NCI-H1105 treated with DMSO at 0.1 percent for 48 hours (cell line): ENCODE measurements around the gene MYO16.

Source experiments
- DNase-seq: peaks from one replicate; lab custom pipeline; 2025; lab: John Stamatoyannopoulos, UW

Gene MYO16

DNA sequence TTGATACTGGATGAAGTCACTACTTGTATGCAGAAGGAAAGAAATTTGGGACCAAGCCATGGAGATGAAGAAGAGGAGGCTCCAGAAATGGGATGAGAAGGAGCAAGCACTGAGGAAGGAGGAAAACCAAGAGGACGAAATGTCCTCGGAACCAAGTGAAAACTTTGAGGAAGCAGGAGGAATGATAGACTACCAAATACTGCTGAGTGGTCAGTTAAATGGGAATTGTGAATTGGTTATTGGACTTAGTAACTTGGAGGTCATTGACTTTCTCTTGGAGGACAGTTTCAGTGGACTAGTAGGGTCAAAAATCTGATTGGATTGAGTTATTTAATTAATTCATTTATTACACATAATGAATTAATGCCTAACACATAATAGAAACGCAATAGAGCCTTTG lies 167.9 kb downstream of the MYO16 start:
- DNase-seq = no peak

DNA sequence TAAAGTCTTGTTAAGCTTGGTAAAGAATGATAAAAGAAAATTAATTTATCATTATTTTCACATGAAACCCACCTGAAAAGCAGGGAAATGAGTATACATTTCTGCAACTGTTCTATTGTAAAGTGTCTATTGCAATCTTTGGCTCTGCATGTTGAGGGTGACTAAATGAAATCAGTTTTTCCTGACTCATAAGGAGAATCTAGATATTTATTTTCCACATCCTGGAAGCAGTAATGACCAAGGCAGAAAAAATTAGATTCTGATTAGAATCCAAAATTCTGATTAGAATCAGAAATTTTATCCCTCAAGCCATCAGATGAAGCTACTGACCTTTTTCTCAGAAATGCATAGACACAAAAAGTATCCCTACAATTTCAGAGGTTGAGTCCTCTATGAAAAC lies 178.4 kb downstream of the MYO16 start:
- DNase-seq = no peak

DNA sequence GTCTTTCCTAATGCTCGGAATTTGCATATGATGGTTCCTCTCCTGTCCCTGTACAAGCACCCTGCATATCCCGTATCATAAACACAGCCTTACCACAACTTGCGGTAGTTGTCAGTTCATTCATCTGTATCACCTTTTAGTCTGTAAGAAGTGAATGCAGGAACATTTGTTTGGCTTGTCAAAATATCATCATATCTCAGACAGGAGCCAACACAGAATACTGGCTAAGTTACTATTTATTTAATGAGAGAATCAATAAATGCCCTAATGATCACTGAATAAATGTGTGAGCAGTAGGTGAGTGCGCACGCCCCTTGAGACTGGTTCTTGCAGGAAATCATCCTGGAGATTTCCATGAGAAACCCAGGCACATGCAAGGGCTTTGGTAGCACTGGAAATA lies 182.8 kb downstream of the MYO16 start:
- DNase-seq = no peak

DNA sequence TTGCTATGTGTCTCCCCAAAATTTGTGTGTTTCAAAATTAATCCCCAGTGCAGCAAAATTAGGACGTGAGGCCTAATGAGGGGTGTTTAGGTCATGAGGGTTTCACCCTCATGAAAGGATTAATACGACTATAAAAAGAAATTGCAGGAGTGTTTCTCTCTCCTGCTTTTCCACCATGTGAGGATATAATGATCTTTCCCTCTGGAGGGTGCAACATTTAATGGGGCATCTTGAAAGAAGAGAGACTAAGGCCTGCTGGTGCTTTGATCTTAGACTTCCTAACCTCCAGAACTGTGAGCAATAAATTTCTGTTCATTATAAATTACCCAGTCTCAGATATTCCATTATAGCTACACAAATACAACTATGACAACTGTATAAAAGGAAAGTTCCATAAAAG lies 183.2 kb downstream of the MYO16 start:
- no peak for DNase-seq

DNA sequence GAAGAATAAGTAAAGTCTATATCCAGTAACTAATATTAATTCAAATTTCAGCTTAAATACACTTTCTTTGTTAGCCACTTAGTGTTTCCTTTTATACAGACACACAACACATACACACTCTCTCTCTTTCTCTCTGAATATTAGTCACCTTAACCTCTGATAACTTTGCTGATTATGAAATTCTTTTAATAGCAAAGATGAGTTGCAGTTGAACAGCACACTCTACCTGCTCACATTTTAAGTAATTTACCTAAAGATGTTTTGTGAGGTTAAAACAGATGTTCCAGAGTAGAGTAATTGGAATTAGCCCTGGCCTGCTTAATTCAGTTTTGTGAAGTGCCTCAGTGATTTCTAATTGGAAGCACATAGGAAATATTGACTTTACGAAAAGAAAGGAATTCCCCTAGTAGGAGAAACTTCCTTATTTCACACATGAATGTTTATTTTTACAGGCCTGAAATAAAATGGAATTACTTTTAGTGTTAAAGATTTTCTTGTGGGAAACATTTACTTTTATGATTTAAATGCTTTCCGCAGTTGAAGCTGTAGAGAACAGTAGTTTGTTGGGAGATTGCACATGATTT lies 184.3 kb downstream of the MYO16 start:
- DNase-seq = no peak

DNA sequence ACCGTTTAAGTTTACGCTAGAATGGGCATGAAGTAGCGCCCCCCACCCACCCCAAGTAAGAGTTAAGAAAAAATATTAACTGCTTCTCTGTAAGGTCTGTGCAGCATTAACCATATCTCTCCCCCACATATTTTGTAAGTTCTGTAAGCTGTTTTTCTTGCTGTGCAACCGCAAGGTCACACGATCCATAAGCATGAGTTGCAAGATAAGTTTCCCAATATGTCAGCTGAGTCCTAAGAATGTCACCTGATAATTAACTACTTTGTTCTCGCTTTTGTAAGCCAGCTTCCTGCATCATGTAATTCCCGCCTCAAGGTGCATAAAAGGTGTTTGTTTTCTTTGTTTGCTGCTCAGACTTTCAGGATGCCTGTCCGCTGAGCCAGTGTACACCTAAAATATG lies 187.0 kb downstream of the MYO16 start:
- DNase-seq = no peak

DNA sequence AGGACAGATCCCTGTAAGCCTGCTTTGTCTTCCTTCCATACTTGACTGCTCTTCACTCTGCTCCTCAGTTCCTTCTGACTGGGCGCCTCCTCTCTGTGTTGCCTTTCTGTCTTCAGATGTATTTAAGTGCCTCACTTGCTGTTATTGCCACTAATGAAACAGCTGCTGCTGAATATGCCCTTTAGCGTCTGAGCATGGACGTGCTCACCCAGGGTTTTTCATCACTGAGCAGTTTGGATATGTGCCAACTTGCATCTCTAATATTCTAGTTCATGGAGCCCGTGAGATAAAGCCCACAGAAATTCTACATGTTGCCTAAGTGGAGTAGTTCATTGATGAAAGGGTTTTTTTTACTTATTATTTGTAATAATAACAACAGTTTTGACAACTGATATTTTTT lies 198.2 kb downstream of the MYO16 start:
- peak; percentile 95 for DNase-seq

DNA sequence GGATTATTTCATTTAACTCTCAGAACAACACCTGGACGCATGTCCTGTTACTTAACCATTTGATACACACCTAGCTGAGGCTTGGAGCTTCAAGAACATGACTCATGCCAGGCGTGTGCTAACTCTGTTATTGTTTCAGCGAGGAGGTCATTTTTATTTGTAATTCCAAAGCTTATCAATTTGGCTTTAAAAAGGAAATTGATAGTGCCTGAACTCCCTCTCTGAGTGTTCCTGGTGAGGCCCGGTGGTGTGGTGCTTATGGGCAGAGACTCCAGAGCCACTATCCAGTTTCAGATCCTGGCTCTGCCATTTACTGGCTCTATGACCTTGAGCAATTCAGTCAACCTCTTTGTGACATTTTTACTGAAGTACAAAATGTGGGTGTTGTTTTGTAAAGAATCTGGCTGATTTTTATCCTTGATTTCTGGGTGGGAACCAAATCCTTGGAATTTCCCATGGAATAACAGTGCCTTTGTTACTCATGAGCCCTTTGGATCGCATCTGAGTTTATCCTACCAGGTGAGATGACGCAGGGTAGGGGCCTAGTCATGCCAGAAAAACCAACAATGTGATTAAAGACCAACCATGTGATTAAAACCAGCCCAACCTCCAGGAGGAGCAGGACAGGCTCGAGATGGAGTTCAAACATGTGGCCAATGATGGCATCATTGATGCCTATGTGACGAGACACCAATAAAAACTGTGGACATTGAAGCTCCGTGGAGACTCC lies 198.8 kb downstream of the MYO16 start:
- no peak for DNase-seq

DNA sequence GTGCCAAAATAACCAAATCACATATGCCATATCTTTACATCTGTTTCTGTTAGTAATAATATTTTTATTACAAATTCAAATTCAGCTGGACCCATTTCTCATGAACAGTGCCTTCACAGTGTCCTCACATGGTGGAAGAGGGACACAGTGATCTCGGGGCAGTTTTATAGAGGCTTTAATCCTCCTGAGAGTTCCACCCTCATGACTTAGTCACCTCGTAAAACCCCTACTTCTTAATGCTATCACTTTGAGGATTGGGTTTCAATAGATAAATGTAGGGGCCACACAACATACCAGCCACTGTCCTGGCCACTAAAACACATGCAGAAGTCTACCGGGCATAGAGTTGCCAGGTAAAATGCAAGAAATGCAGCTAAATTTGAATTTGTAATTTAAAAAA lies 201.5 kb downstream of the MYO16 start:
- DNase-seq = no peak

DNA sequence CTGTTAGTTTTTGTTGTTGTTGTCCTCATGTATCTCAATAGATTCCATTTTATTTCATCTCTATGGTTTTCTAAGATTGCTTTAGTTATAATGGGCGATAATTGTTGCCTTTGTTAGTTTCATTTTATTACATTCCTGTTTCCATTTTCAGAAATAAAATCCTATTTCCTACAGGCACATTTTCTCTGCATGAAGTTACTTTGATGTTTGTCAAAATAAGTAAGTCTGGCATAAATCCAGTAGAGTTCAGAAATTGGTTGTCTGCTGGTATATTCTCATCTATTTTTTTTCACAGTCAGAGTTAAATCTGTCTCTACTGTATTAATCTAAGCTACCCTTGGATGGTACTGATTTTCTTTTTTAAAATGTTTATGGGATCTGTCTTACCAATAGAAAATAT lies 204.1 kb downstream of the MYO16 start:
- DNase-seq = peak; percentile 18

DNA sequence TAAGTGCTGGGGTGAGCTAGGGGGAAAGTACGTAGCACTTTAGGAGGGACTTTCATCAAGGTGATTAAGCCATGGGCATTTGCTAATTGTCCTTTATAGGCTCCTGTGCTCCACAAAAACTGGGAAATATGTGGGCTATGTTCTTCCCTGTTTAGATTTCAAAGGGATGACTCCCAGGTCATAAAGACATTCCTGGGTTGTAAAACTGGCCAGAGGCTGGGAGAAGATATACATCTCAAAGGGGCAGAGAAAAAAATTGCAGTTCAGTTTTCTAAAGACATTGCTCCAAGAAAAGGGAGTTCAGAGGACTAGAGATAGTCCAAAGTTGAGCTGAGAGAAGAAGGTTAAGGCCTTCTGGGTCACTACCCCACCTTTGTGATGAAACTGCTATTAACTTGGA lies 204.8 kb downstream of the MYO16 start:
- DNase-seq = no peak

DNA sequence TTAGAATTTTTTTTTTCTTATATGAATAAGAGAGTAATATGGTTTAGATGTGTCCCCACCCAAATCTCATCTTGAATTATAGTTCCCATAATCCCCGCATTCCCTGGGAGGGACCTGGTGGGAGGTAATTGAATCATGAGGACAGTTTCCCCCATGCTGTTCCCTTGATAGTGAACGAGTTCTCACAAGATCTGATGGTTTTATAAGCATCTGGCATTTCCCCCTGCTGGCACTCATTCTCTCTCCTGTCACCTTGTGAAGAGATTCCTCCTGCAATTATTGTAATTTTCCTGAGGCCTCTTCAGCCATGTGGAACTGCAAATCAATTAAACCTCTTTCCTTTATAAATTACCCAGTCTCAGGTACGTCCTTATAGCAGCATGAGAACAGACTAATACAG lies 205.7 kb downstream of the MYO16 start:
- peak; percentile 81 for DNase-seq

DNA sequence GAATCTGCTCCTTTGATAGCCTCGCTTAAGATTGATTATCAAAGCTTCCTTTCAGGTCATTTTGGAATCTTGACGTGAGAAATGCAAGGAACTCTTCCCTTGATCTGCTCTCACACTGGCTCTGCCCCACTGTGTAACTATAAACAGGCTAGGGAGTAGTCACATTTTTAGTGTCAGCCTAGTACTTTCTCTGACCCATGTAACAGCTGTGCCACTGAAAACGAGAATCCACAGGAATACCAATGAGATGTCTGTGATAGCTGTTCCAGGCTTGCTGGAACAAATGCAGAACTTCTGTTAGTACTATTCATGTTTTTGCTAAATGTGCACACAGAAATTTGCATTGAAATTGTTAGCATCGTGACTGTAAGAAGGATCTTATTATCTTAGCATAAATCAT lies 221.3 kb downstream of the MYO16 start:
- DNase-seq = no peak

DNA sequence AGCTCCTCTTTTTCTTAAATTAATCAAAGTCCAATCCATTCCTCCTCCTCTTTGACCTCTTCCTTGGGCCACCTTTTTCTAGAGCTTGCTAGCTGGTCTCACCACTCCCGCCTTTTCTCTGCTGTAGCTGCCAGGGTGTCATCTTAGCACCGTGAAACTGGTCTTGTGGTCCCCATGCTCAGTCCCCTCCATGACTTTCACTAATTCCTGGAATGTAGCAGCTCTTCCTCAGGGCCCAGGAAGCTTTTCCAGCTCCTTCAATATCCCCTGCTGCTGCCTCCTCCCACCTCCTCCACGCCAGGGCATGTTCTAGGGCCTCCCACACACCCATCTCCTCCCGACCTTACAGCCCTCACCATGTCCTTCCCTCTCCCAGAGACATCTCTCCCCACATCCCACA lies 222.2 kb downstream of the MYO16 start:
- no peak for DNase-seq

DNA sequence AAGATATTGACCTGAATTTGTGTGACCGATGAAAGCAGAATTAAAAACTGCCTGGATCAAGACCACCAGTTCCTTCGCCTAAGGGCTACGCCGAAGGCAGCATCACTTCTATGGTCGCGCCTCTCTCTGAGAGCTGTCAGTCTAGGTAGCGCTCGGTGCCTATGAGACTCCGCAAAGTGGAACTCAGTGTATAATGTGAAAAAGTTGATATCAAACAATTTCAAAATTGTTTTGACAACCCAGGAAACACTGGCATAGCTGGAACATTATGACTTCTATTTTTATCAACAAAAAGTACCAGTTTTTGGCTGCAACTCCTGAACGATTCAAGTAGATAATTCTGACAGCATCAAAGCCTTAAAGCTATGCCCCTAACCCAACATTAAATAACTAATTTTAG lies 223.6 kb downstream of the MYO16 start:
- DNase-seq = no peak

DNA sequence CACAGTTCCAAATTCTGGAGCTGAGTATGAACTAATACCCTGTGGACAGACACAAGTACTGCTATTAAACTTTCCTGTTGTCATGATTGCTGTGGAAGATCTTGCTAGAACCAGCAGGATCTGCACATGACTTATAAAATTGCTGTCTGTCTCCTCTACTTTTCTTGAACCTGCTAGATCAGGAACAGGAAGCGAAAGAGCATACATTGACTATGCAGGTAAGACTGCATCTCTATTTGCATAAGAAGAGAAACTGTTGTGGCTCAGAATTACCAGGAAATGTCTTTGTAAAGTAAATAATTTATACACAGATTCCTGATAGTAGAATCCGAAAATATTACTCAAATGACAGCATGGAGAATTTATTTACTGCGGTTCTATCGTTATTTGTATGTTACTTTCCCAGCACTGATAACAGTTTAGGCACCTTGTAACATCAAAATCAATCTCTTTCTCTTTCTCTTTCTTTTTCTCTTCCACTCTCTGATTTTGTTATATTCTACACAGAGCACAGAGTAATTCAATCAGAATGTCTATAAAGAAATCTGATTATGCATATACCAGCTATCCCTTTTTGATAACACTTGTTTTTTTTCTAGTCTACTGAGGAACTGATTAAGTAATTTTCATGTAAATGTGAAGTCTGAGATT lies 226.5 kb downstream of the MYO16 start:
- DNase-seq = no peak

DNA sequence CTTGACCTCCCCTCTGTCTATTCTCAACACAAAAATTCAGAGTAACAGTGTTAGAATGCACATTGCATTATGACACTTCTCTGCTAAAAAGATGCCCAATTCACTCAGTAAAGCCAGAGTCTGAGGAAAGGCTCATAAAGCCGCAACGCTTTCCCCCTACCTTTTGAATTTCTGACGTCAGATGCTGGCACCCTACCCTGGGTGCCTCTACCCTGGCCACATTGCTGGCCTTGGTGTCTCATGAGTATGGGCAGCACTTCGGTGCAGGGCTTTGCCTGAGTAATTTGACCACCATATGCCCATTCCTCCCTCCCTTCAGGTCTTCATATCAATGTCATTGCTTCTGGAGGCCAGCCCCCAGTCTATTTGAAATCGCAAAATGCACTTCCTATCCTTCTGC lies 229.3 kb downstream of the MYO16 start:
- DNase-seq = no peak

DNA sequence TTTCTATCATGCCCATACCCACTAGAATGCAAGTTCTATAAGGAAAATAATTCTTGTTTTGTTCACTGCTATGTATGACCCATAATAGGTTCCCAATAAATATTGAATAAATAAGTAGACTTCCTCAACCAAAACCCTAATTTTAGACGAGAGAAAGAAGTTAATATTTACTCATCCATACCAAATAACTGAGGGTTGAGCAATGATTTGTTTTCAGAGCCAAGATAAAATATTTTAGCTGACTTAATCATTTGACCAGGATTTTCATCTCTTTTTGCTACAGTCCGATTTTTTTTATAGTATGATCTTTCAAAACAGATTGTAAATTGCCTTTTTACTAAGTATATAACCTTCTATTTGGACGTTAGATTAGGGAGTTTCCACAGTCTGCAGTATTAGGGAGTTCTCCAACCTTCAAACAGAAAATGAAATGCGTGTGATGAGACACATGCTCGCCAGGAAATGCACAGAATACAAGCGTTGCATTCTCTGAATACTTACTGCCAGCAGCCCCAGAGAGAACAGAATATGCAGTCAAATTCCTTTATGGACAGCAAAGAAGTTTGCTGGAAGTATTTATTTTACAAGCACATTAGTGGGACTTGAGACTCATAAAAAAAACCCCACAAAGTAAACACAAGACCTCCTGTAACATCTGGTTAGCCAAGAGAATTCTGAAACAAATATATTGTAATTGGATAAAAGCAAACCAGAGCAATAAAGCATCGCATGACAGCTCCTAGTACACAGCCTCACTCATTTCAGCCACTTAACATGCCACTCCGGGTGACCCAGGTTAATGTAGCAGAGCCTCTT lies 230.0 kb downstream of the MYO16 start:
- DNase-seq = peak; percentile 52

DNA sequence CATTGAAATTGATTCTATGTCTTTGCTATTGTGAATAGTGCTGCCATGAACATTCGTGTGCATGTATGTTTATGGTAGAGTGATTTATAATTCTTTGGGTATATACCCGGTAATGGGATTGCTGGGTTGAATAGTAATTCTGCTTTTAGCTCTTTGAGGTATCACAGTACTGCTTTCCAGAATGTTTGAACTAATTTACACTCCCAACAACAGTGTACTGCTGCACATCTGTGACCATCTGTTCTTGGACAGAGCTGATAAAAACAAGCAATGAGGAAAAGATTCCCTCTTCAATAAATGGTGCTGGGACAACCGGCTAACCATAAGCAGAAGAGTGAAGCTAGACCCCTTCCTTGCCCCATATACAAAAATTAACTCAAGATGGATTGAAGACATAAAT lies 231.0 kb downstream of the MYO16 start:
- DNase-seq = no peak

DNA sequence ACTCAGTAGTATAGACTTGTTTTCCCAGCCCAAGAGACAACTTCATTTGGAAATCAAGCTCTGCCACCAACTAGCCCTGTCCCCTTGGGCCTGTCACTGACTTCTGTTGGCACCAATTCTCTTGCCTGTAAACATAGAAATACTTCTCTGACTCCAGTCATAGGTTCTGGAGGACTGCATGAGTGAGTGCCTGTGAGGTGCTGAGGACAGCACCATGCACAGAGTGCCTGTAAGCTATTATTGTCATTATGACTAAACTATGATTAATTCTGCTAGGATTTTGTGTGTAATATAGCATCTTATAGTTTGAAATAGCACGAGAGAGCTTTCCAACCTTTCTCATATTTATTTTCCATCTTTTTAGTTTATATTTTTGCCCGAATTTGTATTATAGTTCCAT lies 247.9 kb downstream of the MYO16 start:
- no peak for DNase-seq

DNA sequence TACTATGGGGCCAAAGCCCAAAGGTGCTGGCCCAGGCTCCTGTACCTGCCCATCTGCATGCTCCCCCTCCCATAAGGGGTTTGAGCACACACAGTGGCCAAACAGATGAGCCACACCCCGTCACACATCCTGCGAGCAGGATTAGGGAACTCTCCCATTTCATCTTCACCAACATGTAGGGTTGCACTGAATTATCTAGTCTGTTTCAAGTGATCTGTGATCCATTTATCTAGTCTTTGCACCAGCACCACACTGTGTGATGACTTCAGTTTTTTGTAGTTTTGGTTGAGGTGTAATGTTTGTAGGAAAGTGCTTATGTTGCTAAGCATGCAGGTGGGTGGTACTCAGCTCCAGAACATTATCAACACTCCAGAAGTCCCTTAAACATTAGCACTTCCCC lies 249.3 kb downstream of the MYO16 start:
- no peak for DNase-seq

DNA sequence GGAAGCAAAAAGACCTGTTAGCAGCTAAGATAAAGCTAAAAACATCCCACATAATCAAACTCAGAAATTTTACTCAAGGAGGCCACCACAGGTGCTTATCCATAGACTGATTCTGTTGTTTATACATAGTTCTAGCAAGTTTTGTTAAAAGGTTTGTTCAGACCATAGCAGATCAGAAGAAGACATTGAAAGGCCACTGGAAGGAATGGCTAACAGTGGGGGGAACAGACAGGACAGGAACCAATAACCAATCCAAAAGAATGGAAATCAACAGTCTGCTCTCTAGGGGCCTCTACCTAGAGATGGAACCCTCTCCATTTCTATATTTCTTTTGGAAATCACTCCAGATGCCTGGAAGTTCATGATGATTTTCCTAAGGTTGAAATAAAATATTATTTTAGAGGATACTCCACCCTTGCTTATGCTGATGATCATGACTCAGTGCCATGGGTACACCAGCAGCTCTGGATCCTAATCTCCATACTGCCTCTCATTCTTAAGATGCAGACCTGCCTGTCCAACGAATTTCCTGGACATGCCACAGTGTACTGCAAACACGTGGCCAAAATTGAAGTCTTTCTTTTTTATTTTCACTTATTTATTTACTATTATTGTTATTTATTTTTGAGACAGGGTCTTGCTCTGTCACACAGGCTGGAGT lies 260.0 kb downstream of the MYO16 start:
- no peak for DNase-seq
